DLD1 (cell line): Measurements from ENCODE around the gene AP3S1.

Source experiments
- in situ Hi-C: cut with HindIII; loops from 2 replicates; pipeline ENCODE4 v1.10.0; 2017; ENCODE audit warnings: low sequenced_read_pairs

AP3S1 gene

GRCh38 chr5:115934388-115934974, 92.7 kb downstream of the AP3S1 start:
- in situ Hi-C loops: no loop called here

- in situ Hi-C loops: no loop called here
Observed at GRCh38 chr5:115936031-115936430, 94.3 kb downstream of the AP3S1 start.

- in situ Hi-C loops: no loop called here
Observed at GRCh38 chr5:115939059-115939458, 97.3 kb downstream of the AP3S1 start.

DNA sequence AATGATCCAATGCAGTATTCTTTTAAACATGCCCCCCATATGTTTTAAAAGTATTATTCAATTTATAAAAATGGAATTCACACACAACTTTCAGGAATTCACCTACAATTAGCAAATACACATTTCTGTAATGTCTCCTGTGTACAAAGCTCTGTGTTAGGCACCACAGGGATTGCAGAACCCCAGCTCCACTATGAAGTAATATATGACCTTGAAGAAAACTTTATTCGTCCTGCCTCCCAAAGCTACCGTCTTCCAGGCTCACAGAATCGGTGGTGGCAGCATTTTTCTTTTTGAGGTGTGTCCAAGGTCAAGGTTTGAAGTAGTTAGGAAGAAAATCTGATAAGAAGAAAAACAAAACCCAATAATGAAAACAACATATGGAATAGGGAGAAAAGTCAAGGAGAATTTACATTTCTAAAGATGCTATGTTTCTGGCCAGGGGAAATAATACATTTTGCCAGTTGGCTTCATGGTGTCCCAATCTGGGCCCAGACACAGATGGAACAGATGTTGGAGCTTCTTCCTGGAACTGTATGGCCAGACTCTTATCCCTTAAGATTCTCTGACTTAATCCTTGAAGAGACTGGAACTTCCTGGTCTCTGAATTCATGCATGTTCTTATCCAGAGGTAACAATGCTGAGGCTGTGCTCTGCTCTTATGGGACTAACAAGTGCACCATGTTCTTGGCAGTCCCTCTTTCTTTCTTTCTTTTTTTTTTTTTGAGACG, 98.5 kb downstream of the AP3S1 start:
- in situ Hi-C loops: no loop called here

- in situ Hi-C loops: no loop called here
Observed at GRCh38 chr5:115941051-115941675, 99.4 kb downstream of the AP3S1 start.

DNA sequence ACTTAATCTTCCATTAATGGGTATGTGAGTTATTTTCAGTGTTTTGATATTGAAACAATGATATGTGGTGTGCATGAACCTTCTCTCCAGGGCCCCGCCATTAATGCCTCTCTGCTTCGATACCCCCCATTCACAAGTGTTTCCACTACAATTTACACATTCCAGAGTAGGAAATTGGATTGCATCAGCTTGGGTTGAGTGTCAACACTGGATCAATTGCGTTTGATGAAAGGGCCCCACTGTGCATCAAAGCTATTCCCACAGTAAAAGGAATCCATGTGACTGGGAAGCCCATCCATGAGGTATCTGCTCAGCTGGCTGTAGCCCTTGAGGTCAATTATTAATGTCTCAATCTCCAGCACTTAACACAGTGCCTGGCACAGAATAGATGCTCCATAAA, 102.8 kb downstream of the AP3S1 start:
- in situ Hi-C loops: no loop called here

DNA sequence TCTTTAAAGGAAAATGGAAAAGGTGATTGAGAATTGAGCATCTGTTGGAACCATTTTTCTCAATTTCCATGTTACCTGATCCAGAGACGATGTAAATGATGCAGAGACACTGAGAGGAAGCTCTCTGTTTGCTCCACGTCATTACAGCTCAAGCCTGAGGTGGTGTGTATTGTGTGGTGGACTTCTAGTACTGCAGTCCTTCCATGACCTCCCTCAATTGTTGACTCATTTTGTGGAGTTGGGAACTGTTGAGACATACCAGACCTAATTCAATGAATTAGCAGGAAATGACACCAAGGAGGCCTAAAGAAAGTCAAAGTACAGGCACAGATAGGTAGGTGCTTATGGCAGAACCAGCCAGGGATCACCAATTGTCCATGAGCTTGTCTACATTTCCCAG, 104.9 kb downstream of the AP3S1 start:
- in situ Hi-C loops: no loop called here

GRCh38 chr5:115947260-115947659, 105.5 kb downstream of the AP3S1 start:
- in situ Hi-C loops: no loop called here

GRCh38 chr5:115948091-115948534, 106.4 kb downstream of the AP3S1 start:
- in situ Hi-C loops: no loop called here

- in situ Hi-C loops: no loop called here
Observed at GRCh38 chr5:115949096-115949495, 107.4 kb downstream of the AP3S1 start.

GRCh38 chr5:115952588-115952987, 110.9 kb downstream of the AP3S1 start:
- in situ Hi-C loops: no loop called here

DNA sequence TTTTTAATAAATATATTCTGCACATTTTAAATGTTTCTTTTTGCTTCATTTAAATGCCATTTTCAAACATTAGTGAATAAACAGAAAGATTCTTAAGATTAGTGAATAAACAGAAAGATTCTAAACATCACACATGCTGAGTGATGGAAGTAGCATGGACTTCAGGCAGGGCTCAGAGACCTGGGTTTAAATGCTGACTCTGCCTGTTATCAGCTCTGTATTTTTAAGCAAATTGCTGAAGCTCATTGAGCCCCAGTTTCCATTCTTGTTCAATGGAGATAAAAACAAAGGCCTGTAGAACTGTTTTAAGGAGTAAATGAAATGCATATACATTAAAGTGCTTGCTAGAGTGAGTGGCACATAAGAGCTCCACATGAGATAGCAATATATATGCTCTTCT, 112.4 kb downstream of the AP3S1 start:
- in situ Hi-C loops: no loop called here

GRCh38 chr5:115956957-115957356, 115.2 kb downstream of the AP3S1 start:
- in situ Hi-C loops: no loop called here

DNA sequence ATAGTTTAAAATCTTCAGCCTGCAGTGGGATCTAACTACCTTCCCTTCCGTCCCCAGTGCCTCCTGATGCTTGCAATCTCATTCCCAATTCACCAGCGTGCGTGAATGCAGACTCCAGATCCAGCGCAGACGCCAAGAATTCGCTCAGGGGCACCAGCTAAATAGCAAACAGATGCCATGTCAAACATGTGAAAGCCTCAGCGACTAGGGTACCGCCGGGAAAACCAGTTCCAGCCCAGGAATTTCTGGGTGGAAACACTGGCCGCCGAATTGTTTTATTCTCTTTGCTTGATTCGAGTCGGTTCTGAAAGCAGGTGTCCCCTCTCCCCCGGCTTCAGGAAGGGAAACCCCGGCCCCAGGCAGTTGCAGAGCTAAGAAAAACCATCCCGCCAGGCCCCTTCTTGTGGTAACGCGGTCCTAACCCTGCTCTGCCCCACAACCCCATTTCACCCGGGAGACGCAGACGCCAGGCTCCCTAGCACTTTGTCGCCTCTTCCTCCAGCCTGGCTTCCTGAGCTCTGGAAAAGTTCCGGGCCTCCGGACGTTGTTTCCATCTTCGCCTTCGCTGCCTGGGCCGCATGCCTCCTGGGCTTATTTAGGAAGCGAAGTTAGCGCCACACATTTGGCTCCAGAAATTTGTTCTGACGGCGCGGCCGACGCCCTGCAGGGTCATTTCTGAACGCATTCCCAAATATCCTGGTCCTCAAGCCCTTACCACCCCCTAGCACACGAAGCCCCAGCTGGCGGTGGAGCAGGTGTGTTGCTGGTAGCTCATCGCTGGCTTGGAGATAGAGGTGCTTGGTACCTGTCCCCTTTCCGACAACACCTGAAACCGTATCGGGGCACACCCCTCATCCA, 119.9 kb downstream of the AP3S1 start:
- in situ Hi-C loops: no loop called here

DNA sequence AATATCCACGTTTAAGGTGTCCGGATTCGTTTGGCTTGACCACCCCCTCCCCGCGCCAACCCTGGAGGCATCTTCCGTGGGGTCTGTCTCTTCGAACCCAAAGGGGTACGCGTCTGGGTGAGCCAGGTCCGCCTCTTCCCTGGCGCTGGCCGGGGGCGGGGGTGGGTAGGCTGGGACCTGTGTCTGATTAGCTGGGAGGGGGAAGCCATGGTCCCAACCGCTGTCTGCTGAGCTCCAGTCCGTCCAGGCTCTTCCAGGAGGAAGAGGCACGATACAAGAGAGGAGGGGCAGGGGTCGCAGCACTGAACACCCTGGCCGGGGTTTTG, 120.5 kb downstream of the AP3S1 start, which contains the start of gene LVRN:
Gene LVRN, plus strand, starts transcription at position 237 of the 326 bp plus-strand sequence. CDS start 143 bp downstream, outside the sequence.
- in situ Hi-C loops: no loop called here

DNA sequence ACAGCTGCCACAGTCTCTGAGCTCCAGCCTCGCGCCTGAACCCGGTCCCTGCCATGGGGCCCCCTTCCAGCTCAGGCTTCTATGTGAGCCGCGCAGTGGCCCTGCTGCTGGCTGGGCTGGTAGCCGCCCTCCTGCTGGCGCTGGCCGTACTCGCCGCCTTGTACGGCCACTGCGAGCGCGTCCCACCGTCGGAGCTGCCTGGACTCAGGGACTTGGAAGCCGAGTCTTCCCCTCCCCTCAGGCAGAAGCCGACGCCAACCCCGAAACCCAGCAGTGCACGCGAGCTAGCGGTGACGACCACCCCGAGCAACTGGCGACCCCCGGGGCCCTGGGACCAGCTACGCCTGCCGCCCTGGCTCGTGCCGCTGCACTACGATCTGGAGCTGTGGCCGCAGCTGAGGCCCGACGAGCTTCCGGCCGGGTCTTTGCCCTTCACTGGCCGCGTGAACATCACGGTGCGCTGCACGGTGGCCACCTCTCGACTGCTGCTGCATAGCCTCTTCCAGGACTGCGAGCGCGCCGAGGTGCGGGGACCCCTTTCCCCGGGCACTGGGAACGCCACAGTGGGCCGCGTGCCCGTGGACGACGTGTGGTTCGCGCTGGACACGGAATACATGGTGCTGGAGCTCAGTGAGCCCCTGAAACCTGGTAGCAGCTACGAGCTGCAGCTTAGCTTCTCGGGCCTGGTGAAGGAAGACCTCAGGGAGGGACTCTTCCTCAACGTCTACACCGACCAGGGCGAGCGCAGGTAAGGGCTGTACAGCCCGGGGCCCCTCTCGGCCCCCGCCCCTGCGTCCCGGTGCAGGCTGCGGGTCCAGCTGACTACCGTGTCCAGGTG, 121.0 kb downstream of the AP3S1 start:
- in situ Hi-C loops: no loop called here

- in situ Hi-C loops: no loop called here
Observed at GRCh38 chr5:115963566-115963965, 121.8 kb downstream of the AP3S1 start.
